ENCODE measurements around the gene ARHGEF12.

GRCh38 chr11:120529214-120529613 is 193.0 kb downstream of the ARHGEF12 start:
- TF ChIP-seq, protein P1, sequence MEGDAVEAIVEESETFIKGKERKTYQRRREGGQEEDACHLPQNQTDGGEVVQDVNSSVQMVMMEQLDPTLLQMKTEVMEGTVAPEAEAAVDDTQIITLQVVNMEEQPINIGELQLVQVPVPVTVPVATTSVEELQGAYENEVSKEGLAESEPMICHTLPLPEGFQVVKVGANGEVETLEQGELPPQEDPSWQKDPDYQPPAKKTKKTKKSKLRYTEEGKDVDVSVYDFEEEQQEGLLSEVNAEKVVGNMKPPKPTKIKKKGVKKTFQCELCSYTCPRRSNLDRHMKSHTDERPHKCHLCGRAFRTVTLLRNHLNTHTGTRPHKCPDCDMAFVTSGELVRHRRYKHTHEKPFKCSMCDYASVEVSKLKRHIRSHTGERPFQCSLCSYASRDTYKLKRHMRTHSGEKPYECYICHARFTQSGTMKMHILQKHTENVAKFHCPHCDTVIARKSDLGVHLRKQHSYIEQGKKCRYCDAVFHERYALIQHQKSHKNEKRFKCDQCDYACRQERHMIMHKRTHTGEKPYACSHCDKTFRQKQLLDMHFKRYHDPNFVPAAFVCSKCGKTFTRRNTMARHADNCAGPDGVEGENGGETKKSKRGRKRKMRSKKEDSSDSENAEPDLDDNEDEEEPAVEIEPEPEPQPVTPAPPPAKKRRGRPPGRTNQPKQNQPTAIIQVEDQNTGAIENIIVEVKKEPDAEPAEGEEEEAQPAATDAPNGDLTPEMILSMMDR (IDR thresholded peaks at IDR 0.05; ENCODE audit: insufficient read depth, low read length, poor library complexity, severe bottlenecking), result no peak
- no peak for TF ChIP-seq EZH2phosphoT487 (conservative IDR thresholded peaks at IDR 0.05; ENCODE audit: low read length)
